ENCODE data around the gene TNFRSF11A.

DNA sequence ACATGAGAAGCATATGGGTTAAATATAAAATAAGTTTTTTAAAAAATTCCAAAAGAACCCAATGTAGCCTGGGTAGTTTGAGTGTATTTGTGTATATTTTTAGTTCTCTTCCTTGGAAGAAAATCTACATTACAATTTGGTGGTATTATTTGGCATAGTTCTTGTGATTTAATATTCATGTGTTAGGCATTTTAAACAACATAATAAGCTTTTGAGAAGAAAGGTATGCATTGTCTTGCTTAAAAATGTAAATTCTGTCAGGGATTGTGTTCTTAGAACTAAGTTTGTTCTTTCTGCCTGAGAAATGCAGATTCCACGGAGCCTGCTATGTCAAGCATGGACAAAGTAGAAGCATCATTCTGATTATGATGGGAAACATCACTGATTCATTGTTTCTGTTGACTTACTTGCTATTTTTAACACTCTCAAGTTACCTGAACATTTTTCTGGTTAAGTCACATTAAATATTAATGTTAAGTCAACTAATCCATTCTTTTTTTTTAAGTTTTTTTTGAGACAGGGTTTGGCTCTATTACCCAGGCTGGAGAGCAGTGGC lies 49.4 kb downstream of the TNFRSF11A start:
- TF ChIP-seq, protein P1, sequence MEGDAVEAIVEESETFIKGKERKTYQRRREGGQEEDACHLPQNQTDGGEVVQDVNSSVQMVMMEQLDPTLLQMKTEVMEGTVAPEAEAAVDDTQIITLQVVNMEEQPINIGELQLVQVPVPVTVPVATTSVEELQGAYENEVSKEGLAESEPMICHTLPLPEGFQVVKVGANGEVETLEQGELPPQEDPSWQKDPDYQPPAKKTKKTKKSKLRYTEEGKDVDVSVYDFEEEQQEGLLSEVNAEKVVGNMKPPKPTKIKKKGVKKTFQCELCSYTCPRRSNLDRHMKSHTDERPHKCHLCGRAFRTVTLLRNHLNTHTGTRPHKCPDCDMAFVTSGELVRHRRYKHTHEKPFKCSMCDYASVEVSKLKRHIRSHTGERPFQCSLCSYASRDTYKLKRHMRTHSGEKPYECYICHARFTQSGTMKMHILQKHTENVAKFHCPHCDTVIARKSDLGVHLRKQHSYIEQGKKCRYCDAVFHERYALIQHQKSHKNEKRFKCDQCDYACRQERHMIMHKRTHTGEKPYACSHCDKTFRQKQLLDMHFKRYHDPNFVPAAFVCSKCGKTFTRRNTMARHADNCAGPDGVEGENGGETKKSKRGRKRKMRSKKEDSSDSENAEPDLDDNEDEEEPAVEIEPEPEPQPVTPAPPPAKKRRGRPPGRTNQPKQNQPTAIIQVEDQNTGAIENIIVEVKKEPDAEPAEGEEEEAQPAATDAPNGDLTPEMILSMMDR (IDR thresholded peaks at IDR 0.05; ENCODE audit: insufficient read depth, low read depth, low read length), result no peak
- no peak for TF ChIP-seq EZH2 (IDR thresholded peaks at IDR 0.05; ENCODE audit: insufficient read depth, low read length)

Measured in astrocyte (in vitro differentiated cells and primary cell).